Esophagus muscularis mucosa (tissue), 4 donors: ENCODE data around the gene TRUB2. TPM values are rescaled to one million over a fixed set of nuclear protein-coding genes. Genes with fewer than 3 reads are reported as not detected.

Experiments
- DNase-seq: peaks from one replicate; pipeline ENCODE4 v3.0.0-alpha.2; 2017; ENCODE audit errors: extremely low spot score
- H3K27ac ChIP-seq, 4 donors: fragments of 200-600 bp; sonication (generic); replicated peaks in 1 of 4; 1 replicate in 3 of 4; 2 replicates in 1 of 4; pipeline ENCODE4 v1.5.1; 2016 to 2019; ENCODE audit warnings: mild to moderate bottlenecking in 1 of 4
- H3K27me3 ChIP-seq, 4 donors: fragments of 200-600 bp; sonication (generic); one replicate each; pipeline versions ENCODE4 v1.5.1 to v1.6.0; 2016 to 2019
- H3K36me3 ChIP-seq, 4 donors: fragments of 200-600 bp; sonication (generic); one replicate each; pipeline ENCODE4 v1.5.1; 2016 to 2019
- H3K4me1 ChIP-seq, 4 donors: fragments of 200-600 bp; sonication (generic); one replicate each; pipeline ENCODE4 v1.5.1; 2016 to 2019
- H3K4me3 ChIP-seq, 4 donors: fragments of 200-600 bp; sonication (generic); 1 replicate in 2 of 4; 2 replicates in 2 of 4; pipeline ENCODE4 v1.5.1; 2016 to 2019; ENCODE audit warnings: mild to moderate bottlenecking in 4 of 4, moderate library complexity in 1 of 4
- H3K9me3 ChIP-seq, 4 donors: fragments of 200-600 bp; sonication (generic); 1 replicate in 3 of 4; 2 replicates in 1 of 4; pipeline ENCODE4 v1.5.1; 2016 to 2019
- CTCF ChIP-seq, 3 experiments: fragments of 200-600 bp in 2 of 3; fragments of 450-650 bp in 1 of 3; sonication (generic) in 2 of 3; IDR thresholded peaks; one replicate each; pipeline ENCODE4 v1.5.1; 2017 to 2019; ENCODE audit warnings: antibody characterized with exemption in 3 of 3, mild to moderate bottlenecking in 2 of 3, moderate library complexity in 1 of 3
- EP300 ChIP-seq: sonication (generic); formaldehyde crosslinking; IDR thresholded peaks from one replicate; pipeline ENCODE4 v1.6.1; 2017; ENCODE audit warnings: antibody characterized with exemption
- POLR2A ChIP-seq: fragments of 450-650 bp; IDR thresholded peaks from one replicate; pipeline ENCODE4 v1.6.1; 2017; ENCODE audit warnings: antibody characterized with exemption, moderate library complexity, mild to moderate bottlenecking, low read depth
- POLR2AphosphoS5 ChIP-seq, 2 donors: sonication (generic); formaldehyde crosslinking; IDR thresholded peaks; one replicate each; pipeline ENCODE4 v1.6.1; 2017; ENCODE audit warnings: antibody characterized with exemption in 2 of 2
- WGBS: methylation state at CpG from one replicate; pipeline ENCODE4 v1.1.5; 2018; 5-methylcytosine and 5-hydroxymethylcytosine counted together
- intact Hi-C: fragments of 100-400 bp; cut with DNase I; formaldehyde crosslinking; loops from one replicate; pipeline ENCODE4 v1.15.1; 2023
- total RNA-seq, 4 donors: library from RNA; depleted of rRNA; stranded (reverse); fragments of >200 nt; gene quantifications; one replicate each; pipeline versions ENCODE4 v1.1.0 to v1.2.1, GENCODE V29; 2016

The TRUB2 gene
- 10 to 100 TPM in 1 of 4 donors, 1 to 10 TPM in 3; 5.4 to 13.2 (median 9.5) TPM for total RNA-seq

GRCh38 chr9:128322404-128323211 lies at the start of gene TRUB2, which contains the start of gene COQ4:
Gene TRUB2, minus strand, starts transcription at chr9:128322447. Its CDS starts 39 bp downstream, at chr9:128322408.
Gene COQ4, plus strand, starts transcription at chr9:128322839. Its CDS starts 20 bp downstream, at chr9:128322859.
- Histone ChIP-seq H3K36me3 (peaks cover 6 to 62% (median 44%) of the 10 kb centered on the region in 4 donors), H3K9me3 (no peaks in the 10 kb centered on the region), H3K27ac (peak within 1 kb of the TSS; percentile 84 to 90 (median 86)), H3K27me3 (no peaks in the 10 kb centered on the region), H3K4me3 (peak within 1 kb of the TSS; percentile 80 to 99 (median 86)), H3K4me1 (peaks cover 24 to 41% (median 27%) of the 10 kb centered on the region in 4 donors)
- TF ChIP-seq CTCF (IDR thresholded peaks at IDR 0.05) = peak in 1 of 3 experiments; percentile 20
- TF ChIP-seq POLR2AphosphoS5 (IDR thresholded peaks at IDR 0.05) = peak; percentile 72
- no peak for TF ChIP-seq EP300
- TF ChIP-seq POLR2A = peak; percentile 3
- intact Hi-C loops = no loop called here
- WGBS = under 1% methylated on average over 25 of the region's 83 CpGs
- DNase-seq = peak; percentile 98

GRCh38 chr9:128371630-128372117 lies 49.4 kb upstream of the TRUB2 start:
- DNase-seq = no peak
- TF ChIP-seq CTCF (IDR thresholded peaks at IDR 0.05) = no peak
- no peak for TF ChIP-seq POLR2AphosphoS5 (IDR thresholded peaks at IDR 0.05)
- Histone ChIP-seq H3K4me1 (peaks cover 21 to 40% (median 29%) of the 10 kb centered on the region in 4 donors), H3K27ac (peak overlapping the region; percentile 85 to 94 (median 88)), H3K9me3 (no peaks in the 10 kb centered on the region), H3K4me3 (peak overlapping the region; percentile 60 to 84 (median 68)), H3K36me3 (peaks cover 0 to 35% (median 18%) of the 10 kb centered on the region in 4 donors), H3K27me3 (no peaks in the 10 kb centered on the region)
- intact Hi-C loops = no loop called here
- 3% methylated on average over 9 of the region's 10 CpGs for WGBS

GRCh38 chr9:128370752-128371629 lies 48.7 kb upstream of the TRUB2 start, which contains the start of gene URM1:
Gene URM1, plus strand, starts transcription at chr9:128371374. Its CDS starts 7 bp downstream, at chr9:128371381.
- peak within 1 kb of the TSS; percentile 60 to 84 (median 68) for H3K4me3 ChIP-seq
- no peaks in the 10 kb centered on the region for H3K9me3 ChIP-seq
- peak; percentile 99 for DNase-seq
- H3K27ac ChIP-seq = peak within 1 kb of the TSS; percentile 85 to 94 (median 88)
- no peaks in the 10 kb centered on the region for H3K27me3 ChIP-seq
- intact Hi-C loops = no loop called here
- peaks cover 0 to 35% (median 18%) of the 10 kb centered on the region in 4 donors for H3K36me3 ChIP-seq
- peaks cover 21 to 40% (median 29%) of the 10 kb centered on the region in 4 donors for H3K4me1 ChIP-seq
- TF ChIP-seq EP300 = no peak
- TF ChIP-seq CTCF (IDR thresholded peaks at IDR 0.05) = peak in 1 of 3 experiments; percentile 21
- TF ChIP-seq POLR2A = peak; percentile 90
- TF ChIP-seq POLR2AphosphoS5 (IDR thresholded peaks at IDR 0.05) = peak; percentile 93 to 94
- under 1% methylated on average over 23 of the region's 55 CpGs for WGBS

- Histone ChIP-seq H3K4me3 (peak overlapping the region; percentile 60 to 84 (median 68)), H3K4me1 (peaks cover 21 to 44% (median 31%) of the 10 kb centered on the region in 4 donors), H3K27me3 (no peaks in the 10 kb centered on the region), H3K9me3 (no peaks in the 10 kb centered on the region), H3K27ac (peak overlapping the region; percentile 85 to 94 (median 88)), H3K36me3 (peaks cover 0 to 29% (median 15%) of the 10 kb centered on the region in 4 donors)
- intact Hi-C loops = no loop called here
- no peak for DNase-seq
- TF ChIP-seq EP300 (no peak), POLR2A (no peak), POLR2AphosphoS5 (IDR thresholded peaks at IDR 0.05) (no peak), CTCF (IDR thresholded peaks at IDR 0.05) (no peak)
Observed at GRCh38 chr9:128370367-128370751, 48.1 kb upstream of the TRUB2 start.
